NCI-H2171 (cell line): ENCODE data around the gene GSX1.

Source experiments
- DNase-seq: peaks from one replicate; lab custom pipeline; 2025; lab: John Stamatoyannopoulos, UW

The GSX1 gene

DNA sequence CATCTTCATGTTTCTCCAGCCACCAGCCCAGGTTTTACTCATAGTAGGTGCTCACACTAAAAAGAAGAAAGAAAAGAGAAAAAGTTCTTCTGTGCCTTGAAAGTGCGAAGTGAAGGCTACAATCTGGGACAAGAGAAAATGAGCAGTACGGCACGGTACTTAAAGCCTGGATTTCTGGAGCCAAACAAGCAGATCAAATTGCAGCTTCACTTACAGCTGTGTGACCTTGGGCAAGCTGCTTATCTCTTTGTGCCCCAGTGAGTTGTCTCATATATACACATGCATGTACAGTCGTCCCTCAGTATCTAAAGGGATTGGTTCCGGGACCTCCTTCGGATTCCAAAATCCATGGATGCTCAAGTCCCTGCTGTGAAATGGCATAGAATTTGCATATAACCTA is 41.8 kb downstream of the GSX1 start:
- DNase-seq = no peak

- DNase-seq = no peak
Observed at GRCh38 chr13:27835799-27836198, 43.5 kb downstream of the GSX1 start.

- no peak for DNase-seq
Observed at GRCh38 chr13:27839809-27840467, 47.7 kb downstream of the GSX1 start.

DNA sequence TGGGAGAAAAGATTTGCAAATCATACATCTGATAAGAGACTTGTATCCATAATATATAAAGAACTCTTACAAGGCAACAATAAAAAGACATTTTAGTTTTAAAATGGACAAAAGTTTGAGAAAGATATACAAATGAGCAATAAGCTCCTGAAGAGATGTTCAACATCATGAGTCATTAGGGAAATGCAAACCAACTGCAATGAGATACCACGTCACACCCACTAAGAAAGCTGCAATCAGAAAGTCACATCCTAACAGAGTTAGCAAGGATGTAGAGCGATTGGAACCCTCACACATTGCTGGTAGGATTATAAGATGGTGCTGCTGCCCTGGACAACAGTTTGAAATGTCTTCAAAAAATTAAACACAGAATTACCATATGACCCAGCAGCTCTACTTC is 50.3 kb downstream of the GSX1 start:
- DNase-seq = no peak
